HEK293 (cell line): ENCODE data around the gene SARS1.

Experiments used
- CTCF ChIA-PET: fragments of 350-600 bp; formaldehyde crosslinking; extraction: SDS; loops from one replicate; lab custom pipeline; 2021; ENCODE audit warnings: antibody characterized with exemption; lab: Yijun Ruan, JAX
- POLR2A ChIA-PET: fragments of 300-600 bp; formaldehyde crosslinking; extraction: SDS; loops from one replicate; lab custom pipeline; 2020; ENCODE audit warnings: antibody characterized with exemption, inconsistent platforms; lab: Yijun Ruan, JAX
- H3K27ac ChIP-seq: fragments of 200-500 bp; sonication (Bioruptor generic); 2 replicates; pipeline ENCODE4 v1.5.1; 2014; ENCODE audit warnings: low read depth, low read length, control low read depth, inconsistent platforms; ENCODE audit errors: extremely low read depth
- H3K36me3 ChIP-seq, 2 experiments: fragments of 200-500 bp in 1 of 2; sonication (Bioruptor generic) in 1 of 2; 1 replicate in 1 of 2; 2 replicates in 1 of 2; pipeline ENCODE4 v1.5.1; 2014 to 2017; ENCODE audit warnings: inconsistent platforms in 2 of 2, low read length in 2 of 2; ENCODE audit not compliant: control insufficient read depth in 2 of 2, insufficient read depth in 1 of 2
- H3K4me1 ChIP-seq: fragments of 200-500 bp; sonication (Bioruptor generic); 2 replicates; pipeline ENCODE4 v1.5.1; 2014; ENCODE audit warnings: mild to moderate bottlenecking, low read length, inconsistent platforms; ENCODE audit not compliant: control insufficient read depth, insufficient read depth
- H3K4me3 ChIP-seq: 2 replicates; pipeline ENCODE4 v1.5.1; 2011; ENCODE audit warnings: low read depth, mild to moderate bottlenecking, control low read depth, low read length, moderate library complexity
- H3K9me3 ChIP-seq: fragments of 200-500 bp; sonication (Bioruptor generic); 2 replicates; pipeline ENCODE4 v1.5.1; 2014; ENCODE audit warnings: low read depth, low read length, inconsistent platforms; ENCODE audit not compliant: control insufficient read depth, insufficient read depth
- BCL11B ChIP-seq: fragments of 450-650 bp; formaldehyde crosslinking; IDR thresholded peaks from 2 replicates; pipeline ENCODE4 v1.5.1; 2016; ENCODE audit warnings: low read depth, missing biosample characterization, missing genetic modification characterization
- GFI1B ChIP-seq: fragments of 450-650 bp; formaldehyde crosslinking; IDR thresholded peaks from 2 replicates; pipeline ENCODE4 v1.5.1; 2016; ENCODE audit warnings: missing biosample characterization, missing genetic modification characterization
- KLF1 ChIP-seq: fragments of 450-650 bp; formaldehyde crosslinking; IDR thresholded peaks from 2 replicates; pipeline ENCODE4 v1.5.1; 2016; ENCODE audit warnings: missing biosample characterization, missing genetic modification characterization
- MEIS1 ChIP-seq: sonication (generic); formaldehyde crosslinking; IDR thresholded peaks from 2 replicates; pipeline ENCODE4 v1.8.1; 2022; ENCODE audit warnings: missing genetic modification reagents, mild to moderate bottlenecking, borderline replicate concordance
- PRDM2 ChIP-seq: fragments of 450-650 bp; formaldehyde crosslinking; IDR thresholded peaks from 2 replicates; pipeline ENCODE4 v1.5.1; 2016; ENCODE audit warnings: missing biosample characterization, missing genetic modification characterization, borderline replicate concordance
- PRDM4 ChIP-seq: fragments of 450-650 bp; formaldehyde crosslinking; IDR thresholded peaks from 2 replicates; pipeline ENCODE4 v1.5.1; 2017; ENCODE audit warnings: missing biosample characterization, missing genetic modification characterization
- SALL2 ChIP-seq: fragments of 450-650 bp; formaldehyde crosslinking; IDR thresholded peaks from 2 replicates; pipeline ENCODE4 v1.5.0; 2017; ENCODE audit warnings: missing biosample characterization, mild to moderate bottlenecking, missing genetic modification characterization, borderline replicate concordance
- SP7 ChIP-seq: fragments of 450-650 bp; formaldehyde crosslinking; IDR thresholded peaks from 2 replicates; pipeline ENCODE4 v1.5.1; 2016; ENCODE audit warnings: missing biosample characterization, missing genetic modification characterization
- WT1 ChIP-seq: fragments of 450-650 bp; formaldehyde crosslinking; IDR thresholded peaks from 2 replicates; pipeline ENCODE4 v1.5.1; 2016; ENCODE audit warnings: missing biosample characterization, missing genetic modification characterization
- ZIC2 ChIP-seq: fragments of 450-650 bp; formaldehyde crosslinking; IDR thresholded peaks from 2 replicates; pipeline ENCODE4 v1.5.1; 2016; ENCODE audit warnings: missing biosample characterization, missing genetic modification characterization
- ZNF24 ChIP-seq: fragments of 450-650 bp; formaldehyde crosslinking; IDR thresholded peaks from 2 replicates; pipeline ENCODE4 v1.5.1; 2016; ENCODE audit warnings: missing biosample characterization, missing genetic modification characterization
- ZNF274 ChIP-seq, 2 experiments: fragments of 200-500 bp in 1 of 2; fragments of 450-650 bp in 1 of 2; sonication (Bioruptor generic) in 1 of 2; formaldehyde crosslinking in 1 of 2; IDR thresholded peaks; 2 replicates each; pipeline versions ENCODE4 v1.5.1 to v1.6.1; 2014 to 2016; ENCODE audit warnings: borderline replicate concordance in 1 of 2, inconsistent platforms in 1 of 2, low read length in 1 of 2, missing biosample characterization in 1 of 2, missing genetic modification characterization in 1 of 2
- ZNF629 ChIP-seq: fragments of 450-650 bp; formaldehyde crosslinking; IDR thresholded peaks from 2 replicates; pipeline ENCODE4 v1.5.1; 2017; ENCODE audit warnings: missing biosample characterization, missing genetic modification characterization
- ZNF670 ChIP-seq: fragments of 450-650 bp; formaldehyde crosslinking; IDR thresholded peaks from 2 replicates; pipeline ENCODE4 v1.5.1; 2016; ENCODE audit warnings: missing biosample characterization, missing genetic modification characterization, low read depth
- ZNF792 ChIP-seq: fragments of 450-650 bp; formaldehyde crosslinking; IDR thresholded peaks from 2 replicates; pipeline ENCODE4 v1.5.1; 2016; ENCODE audit warnings: missing biosample characterization, missing genetic modification characterization

SARS1 gene

GRCh38 chr1:109181085-109181806, 32.5 kb upstream of the SARS1 start (continued):
- TF ChIP-seq ZNF24 (tag by site-specific recombination) (no peak), PRDM4 (no peak), KLF1 (tag by site-specific recombination) (no peak), ZNF629 (no peak), ZNF670 (tag by site-specific recombination) (no peak), PRDM2 (no peak), MEIS1 (CRISPR knock-in tag) (no peak), SALL2 (tag by site-specific recombination) (no peak), ZNF792 (no peak)

- no peaks in the 10 kb centered on the region for H3K36me3 ChIP-seq
- no peaks in the 10 kb centered on the region for H3K9me3 ChIP-seq
- peak overlapping the region; percentile 46; the same call in 1 of the 2 replicates for H3K27ac ChIP-seq
- POLR2A ChIA-PET, result interaction anchor here (1.9 kb wide), 1 partner anchor 81 kb away, joined by 10 read pairs; no protein-coding TSS in a partner anchor
- peaks cover 3% of the 10 kb centered on the region for H3K4me1 ChIP-seq
- H3K4me3 ChIP-seq, result no peak overlapping the region
- no peak for TF ChIP-seq BCL11B (tag by site-specific recombination)
- no peak for TF ChIP-seq SP7 (tag by site-specific recombination)
- TF ChIP-seq ZIC2, result 0 out of 2 replicates have a peak, but pooled peaks have one; percentile 8
- TF ChIP-seq ZNF274 (IDR thresholded peaks at IDR 0.05; ENCODE audit: low read length), result no peak
- no peak for TF ChIP-seq ZNF274 (tag by site-specific recombination; IDR thresholded peaks at IDR 0.05; ENCODE audit: borderline replicate concordance)
- TF ChIP-seq WT1 (tag by site-specific recombination), result peak; percentile 29; the same call in 1 of the 2 replicates
- no peak for TF ChIP-seq GFI1B
- TF ChIP-seq, all 188 proteins: peak for 2
- CTCF ChIA-PET, result interaction anchor here (0.5 to 1.7 kb wide), 5 partner anchors 30 to 244 kb away, joined by 3 to 6 read pairs (median 5); no protein-coding TSS in a partner anchor
Observed at GRCh38 chr1:109181807-109182163, 31.9 kb upstream of the SARS1 start.
